SK-N-SH (cell line): Measurements from ENCODE around the gene CEACAM16. TPM values are rescaled to one million over a fixed set of nuclear protein-coding genes. Genes with fewer than 3 reads are reported as not detected.

Experiments used
- CTCF ChIA-PET: fragments of 300-600, 350-600 bp; formaldehyde crosslinking; extraction: SDS; loops from one replicate; lab custom pipeline; 2021; lab: Yijun Ruan, JAX
- POLR2A ChIA-PET: fragments of 350-600 bp; sonication (Branson Sonifier 250); formaldehyde crosslinking; extraction: SDS; loops from one replicate; lab custom pipeline; 2020; ENCODE audit warnings: antibody characterized with exemption, inconsistent platforms; lab: Yijun Ruan, JAX
- DNase-seq: peaks from one replicate; pipeline ENCODE4 v3.0.0; 2012
- H2AFZ ChIP-seq: fragments of 200-600 bp; sonication (generic); 2 replicates; pipeline ENCODE4 v1.8.1; 2016; ENCODE audit warnings: antibody characterized with exemption, mild to moderate bottlenecking, low read depth
- H3F3A ChIP-seq: fragments of 200-600 bp; sonication (generic); replicated peaks from 2 replicates; pipeline ENCODE3; 2016; ENCODE audit warnings: antibody characterized with exemption, mild to moderate bottlenecking; ENCODE audit not compliant: insufficient read depth
- H3K27ac ChIP-seq, 2 experiments: fragments of 200-500 bp in 1 of 2; fragments of 200-600 bp in 1 of 2; sonication (Bioruptor generic) in 1 of 2; sonication (generic), shearing (Covaris generic) in 1 of 2; 2 replicates each; pipeline versions ENCODE4 v1.5.1 to v1.6.1; 2014 to 2016; ENCODE audit warnings: low read depth in 2 of 2, inconsistent platforms in 1 of 2, low read length in 1 of 2, mild to moderate bottlenecking in 1 of 2, mixed read lengths in 1 of 2
- H3K27me3 ChIP-seq: fragments of 200-600 bp; sonication (generic), shearing (Covaris generic); 2 replicates; pipeline ENCODE4 v1.6.1; 2016; ENCODE audit warnings: mixed run types; ENCODE audit not compliant: insufficient read depth
- H3K36me3 ChIP-seq, 2 experiments: fragments of 200-500 bp in 1 of 2; fragments of 200-600 bp in 1 of 2; sonication (Bioruptor generic) in 1 of 2; sonication (generic) in 1 of 2; replicated peaks in 1 of 2; 2 replicates each; pipeline versions ENCODE3 to v1.5.1; 2014 to 2016; ENCODE audit warnings: low read length in 1 of 2, mild to moderate bottlenecking in 1 of 2; ENCODE audit not compliant: insufficient read depth in 2 of 2, control insufficient read depth in 1 of 2
- H3K4me1 ChIP-seq, 2 experiments: fragments of 200-500 bp in 1 of 2; fragments of 200-600 bp in 1 of 2; sonication (Bioruptor generic) in 1 of 2; sonication (generic), shearing (Covaris generic) in 1 of 2; 2 replicates each; pipeline versions ENCODE4 v1.5.1 to v1.6.1; 2014 to 2016; ENCODE audit warnings: low read depth in 1 of 2, low read length in 1 of 2, mixed run types in 1 of 2; ENCODE audit not compliant: insufficient read depth in 2 of 2, control insufficient read depth in 1 of 2
- H3K4me2 ChIP-seq: fragments of 200-600 bp; sonication (generic), shearing (Covaris generic); 2 replicates; pipeline ENCODE4 v1.6.1; 2017; ENCODE audit warnings: mixed run types
- H3K4me3 ChIP-seq, 2 experiments: fragments of 200-500 bp in 1 of 2; fragments of 200-600 bp in 1 of 2; sonication (Bioruptor generic) in 1 of 2; sonication (generic), shearing (Covaris generic) in 1 of 2; 2 replicates each; pipeline versions ENCODE4 v1.5.1 to v1.8.1; 2014 to 2016; ENCODE audit warnings: low read depth in 2 of 2, inconsistent platforms in 1 of 2, low read length in 1 of 2, mild to moderate bottlenecking in 1 of 2, mixed read lengths in 1 of 2, moderate library complexity in 1 of 2
- H3K79me2 ChIP-seq: fragments of 200-600 bp; sonication (generic); 2 replicates; pipeline ENCODE4 v1.8.1; 2017; ENCODE audit warnings: mild to moderate bottlenecking; ENCODE audit not compliant: insufficient read depth
- H3K9ac ChIP-seq: fragments of 200-600 bp; sonication (generic); 2 replicates; pipeline ENCODE4 v1.6.1; 2017; ENCODE audit warnings: mixed run types
- H3K9me2 ChIP-seq: fragments of 200-600 bp; sonication (generic); 2 replicates; pipeline ENCODE4 v1.6.1; 2017; ENCODE audit warnings: mixed run types
- H3K9me3 ChIP-seq: fragments of 200-600 bp; sonication (generic); 2 replicates; pipeline ENCODE4 v1.6.1; 2017; ENCODE audit warnings: mixed run types, mild to moderate bottlenecking, moderate library complexity
- H4K20me1 ChIP-seq: fragments of 200-600 bp; sonication (generic); 2 replicates; pipeline ENCODE4 v1.6.1; 2017; ENCODE audit warnings: mild to moderate bottlenecking, mixed run types; ENCODE audit not compliant: insufficient read depth
- CHD2 ChIP-seq: fragments of 150-350 bp; IDR thresholded peaks from 2 replicates; pipeline ENCODE4 v1.6.1; 2018; ENCODE audit warnings: low read length; ENCODE audit not compliant: partially characterized antibody
- CTCF ChIP-seq: fragments of 200-600 bp; sonication (generic); IDR thresholded peaks from 2 replicates; pipeline ENCODE4 v1.6.1; 2017; ENCODE audit warnings: antibody characterized with exemption, mild to moderate bottlenecking, moderate library complexity
- EP300 ChIP-seq, 2 experiments: IDR thresholded peaks; 2 replicates each; pipeline versions ENCODE4 v1.4.0 to v1.6.1; 2012; ENCODE audit warnings: borderline replicate concordance in 1 of 2, low read depth in 1 of 2, low read length in 1 of 2
- FOSL2 ChIP-seq: IDR thresholded peaks from 2 replicates; pipeline ENCODE4 v1.4.0; 2012; ENCODE audit warnings: low read depth, mild to moderate bottlenecking, moderate library complexity, borderline replicate concordance
- FOXJ3 ChIP-seq: sonication (generic); formaldehyde crosslinking; IDR thresholded peaks from 2 replicates; pipeline ENCODE4 v1.5.1; 2020; ENCODE audit warnings: mild to moderate bottlenecking, missing genetic modification reagents
- GABPA ChIP-seq: IDR thresholded peaks from 2 replicates; pipeline ENCODE4 v1.4.0; 2012; ENCODE audit warnings: low read depth, mild to moderate bottlenecking
- GATA2 ChIP-seq: sonication (generic); formaldehyde crosslinking; IDR thresholded peaks from 2 replicates; pipeline ENCODE4 v1.5.0; 2020; ENCODE audit warnings: mild to moderate bottlenecking, missing genetic modification reagents
- JUND ChIP-seq: IDR thresholded peaks from 2 replicates; pipeline ENCODE4 v1.4.0; 2012
- NFIC ChIP-seq: IDR thresholded peaks from 2 replicates; pipeline ENCODE4 v1.4.0; 2012; ENCODE audit warnings: borderline replicate concordance
- RXRA ChIP-seq: IDR thresholded peaks from 2 replicates; pipeline ENCODE4 v1.4.0; 2012; ENCODE audit warnings: low read depth, mild to moderate bottlenecking, borderline replicate concordance
- TAF1 ChIP-seq: IDR thresholded peaks from 2 replicates; pipeline ENCODE4 v1.6.1; 2012; ENCODE audit warnings: low read depth, mild to moderate bottlenecking, low read length, moderate library complexity, borderline replicate concordance
- TCF12 ChIP-seq: IDR thresholded peaks from 2 replicates; pipeline ENCODE4 v1.4.0; 2012
- whole genome bisulfite sequencing: methylation state at CpG from one replicate; pipeline ENCODE4 v1.1.6; 2017; ENCODE audit warnings: low lambda C conversion rate; 5-methylcytosine and 5-hydroxymethylcytosine counted together
- polyA plus RNA-seq, 3 experiments: library from polyadenylated mRNA; depleted of rRNA; stranded (reverse); fragments of >200 nt; gene quantifications; 2 replicates each; pipeline ENCODE4 v1.2.3, GENCODE V29; 2012
- TF ChIP-seq, protein P1 (sequence below): IDR thresholded peaks from 2 replicates; pipeline ENCODE4 v1.4.0; 2012; ENCODE audit warnings: low read depth, borderline replicate concordance
- TF ChIP-seq, protein P2 (sequence below): fragments of 150-350 bp; IDR thresholded peaks from 2 replicates; pipeline ENCODE4 v1.6.1; 2016; ENCODE audit warnings: mild to moderate bottlenecking, low read depth, low read length

Gene CEACAM16
- polyA plus RNA-seq, 1 of the 3 experiments (the other 2 are of a cell fraction), result not detected

DNA sequence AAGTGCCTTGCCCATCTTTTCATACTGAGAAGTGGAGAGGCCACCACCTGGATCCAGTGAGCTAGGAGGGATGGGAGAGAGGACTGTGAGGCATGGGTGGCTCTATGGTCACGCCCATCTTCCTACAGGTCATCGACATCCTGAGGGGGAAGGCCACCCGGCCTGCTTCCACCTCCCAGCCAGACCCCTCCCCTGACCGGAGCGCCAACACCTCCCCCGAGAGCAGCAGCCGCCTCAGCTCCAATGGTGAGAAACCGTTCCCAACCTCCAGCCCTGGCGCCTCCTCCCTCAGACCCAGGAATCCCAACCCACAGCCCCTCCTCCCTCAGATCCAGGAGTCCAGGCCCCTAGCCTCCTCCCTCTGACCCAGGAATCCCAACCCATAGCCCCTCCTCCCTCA, 59.6 kb downstream of the CEACAM16 start (continued):
- no peak for TF ChIP-seq CTCF

DNA sequence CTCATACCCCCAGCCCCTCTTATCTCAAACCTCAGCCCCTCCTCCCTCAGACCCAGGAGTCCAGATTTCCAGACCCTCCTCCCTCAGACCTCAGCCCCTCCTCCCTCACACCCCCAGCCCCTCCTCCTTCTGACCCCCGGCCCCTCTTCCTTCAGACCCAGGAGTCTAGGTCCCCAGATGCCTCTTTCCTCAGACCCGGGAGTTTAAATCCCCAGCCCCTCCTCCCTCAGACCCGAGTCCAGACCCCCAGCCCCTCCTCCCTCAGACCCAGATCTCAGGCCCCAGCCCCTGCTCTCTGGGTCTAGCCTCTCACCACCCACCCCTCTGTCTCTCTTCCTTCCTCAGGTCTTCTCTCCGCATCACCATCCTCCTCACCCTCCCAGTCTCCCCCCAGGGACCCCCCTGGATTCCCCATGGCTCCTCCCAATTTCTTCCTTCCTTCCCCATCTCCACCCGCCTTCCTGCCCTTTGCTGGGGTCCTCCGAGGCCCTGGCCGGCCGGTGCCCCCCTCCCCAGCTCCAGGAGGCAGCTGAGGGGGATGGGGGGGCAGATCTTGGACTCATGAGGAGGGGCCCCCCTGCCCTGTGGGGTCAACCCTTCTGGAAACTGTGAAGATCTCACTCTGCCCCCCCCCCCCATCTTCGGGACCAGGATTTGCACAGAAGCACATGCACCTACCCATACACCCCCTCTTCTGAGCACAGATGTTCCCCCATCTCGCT, 60.3 kb downstream of the CEACAM16 start:
- no peaks in the 10 kb centered on the region for H3K9me2 ChIP-seq
- TF ChIP-seq FOXJ3 (CRISPR knock-in tag), result no peak
- TF ChIP-seq RXRA, result no peak
- no peak for TF ChIP-seq TAF1
- no peak for TF ChIP-seq JUND
- TF ChIP-seq NFIC, result no peak
- TF ChIP-seq, protein P1, sequence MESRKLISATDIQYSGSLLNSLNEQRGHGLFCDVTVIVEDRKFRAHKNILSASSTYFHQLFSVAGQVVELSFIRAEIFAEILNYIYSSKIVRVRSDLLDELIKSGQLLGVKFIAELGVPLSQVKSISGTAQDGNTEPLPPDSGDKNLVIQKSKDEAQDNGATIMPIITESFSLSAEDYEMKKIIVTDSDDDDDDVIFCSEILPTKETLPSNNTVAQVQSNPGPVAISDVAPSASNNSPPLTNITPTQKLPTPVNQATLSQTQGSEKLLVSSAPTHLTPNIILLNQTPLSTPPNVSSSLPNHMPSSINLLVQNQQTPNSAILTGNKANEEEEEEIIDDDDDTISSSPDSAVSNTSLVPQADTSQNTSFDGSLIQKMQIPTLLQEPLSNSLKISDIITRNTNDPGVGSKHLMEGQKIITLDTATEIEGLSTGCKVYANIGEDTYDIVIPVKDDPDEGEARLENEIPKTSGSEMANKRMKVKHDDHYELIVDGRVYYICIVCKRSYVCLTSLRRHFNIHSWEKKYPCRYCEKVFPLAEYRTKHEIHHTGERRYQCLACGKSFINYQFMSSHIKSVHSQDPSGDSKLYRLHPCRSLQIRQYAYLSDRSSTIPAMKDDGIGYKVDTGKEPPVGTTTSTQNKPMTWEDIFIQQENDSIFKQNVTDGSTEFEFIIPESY, result no peak
- no peak for TF ChIP-seq TCF12
- no peak for TF ChIP-seq FOSL2
- TF ChIP-seq CTCF, result no peak
- no peak for TF ChIP-seq EP300 (IDR thresholded peaks at IDR 0.05; ENCODE audit: borderline replicate concordance in 1 of 2, low read depth in 1 of 2, low read length in 1 of 2)
- TF ChIP-seq, protein P2, sequence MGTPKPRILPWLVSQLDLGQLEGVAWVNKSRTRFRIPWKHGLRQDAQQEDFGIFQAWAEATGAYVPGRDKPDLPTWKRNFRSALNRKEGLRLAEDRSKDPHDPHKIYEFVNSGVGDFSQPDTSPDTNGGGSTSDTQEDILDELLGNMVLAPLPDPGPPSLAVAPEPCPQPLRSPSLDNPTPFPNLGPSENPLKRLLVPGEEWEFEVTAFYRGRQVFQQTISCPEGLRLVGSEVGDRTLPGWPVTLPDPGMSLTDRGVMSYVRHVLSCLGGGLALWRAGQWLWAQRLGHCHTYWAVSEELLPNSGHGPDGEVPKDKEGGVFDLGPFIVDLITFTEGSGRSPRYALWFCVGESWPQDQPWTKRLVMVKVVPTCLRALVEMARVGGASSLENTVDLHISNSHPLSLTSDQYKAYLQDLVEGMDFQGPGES, result no peak
- no peak for TF ChIP-seq CHD2
- TF ChIP-seq GATA2, result no peak
- TF ChIP-seq GABPA, result no peak
- 87% methylated on average over 10 of the region's 10 CpGs for WGBS
- 0 out of 2 replicates have a peak, but pooled peaks cover 5% of the 10 kb centered on the region for H3K79me2 ChIP-seq
- no peaks in the 10 kb centered on the region for H4K20me1 ChIP-seq
- ChIA-PET CTCF (interaction anchor here (1.0 to 8.7 kb wide), 6 partner anchors 8 to 36 kb away, joined by 3 to 86 read pairs (median 9); no protein-coding TSS in a partner anchor), POLR2A (interaction anchor here (0.6 kb wide), 1 partner anchor 153 kb away, joined by 3 read pairs; no protein-coding TSS in a partner anchor)
- no peaks in the 10 kb centered on the region for H3K27me3 ChIP-seq
- peaks cover 19 to 21% of the 10 kb centered on the region in 2 experiments for H3K36me3 ChIP-seq
- DNase-seq, result no peak
- H3K9ac ChIP-seq, result no peak overlapping the region
- H3K9me3 ChIP-seq, result no peaks in the 10 kb centered on the region
- H3K4me1 ChIP-seq, result peaks cover 12 to 16% of the 10 kb centered on the region in 2 experiments; a peak in 3 of 4 replicates
- H2AFZ ChIP-seq, result no peak overlapping the region
- H3F3A ChIP-seq, result peaks cover 4% of the 10 kb centered on the region
- no peak overlapping the region for H3K4me2 ChIP-seq
- no peak overlapping the region for H3K4me3 ChIP-seq
- no peak overlapping the region for H3K27ac ChIP-seq
